Loucy (cell line): ENCODE data around the gene NFKBIZ.

ENCODE experiments used
- H2AFZ ChIP-seq: fragments of 200-600 bp; sonication (generic); 2 replicates; pipeline ENCODE4 v1.6.0; 2016; ENCODE audit warnings: antibody characterized with exemption, mild to moderate bottlenecking, low read length, moderate library complexity
- H3F3A ChIP-seq: fragments of 200-600 bp; 2 replicates; pipeline ENCODE4 v1.6.0; 2016; ENCODE audit warnings: antibody characterized with exemption, low read depth, mild to moderate bottlenecking
- H3K27me3 ChIP-seq: fragments of 200-600 bp; sonication (generic); 2 replicates; pipeline ENCODE4 v1.6.1; 2014; ENCODE audit warnings: low read length, mild to moderate bottlenecking; ENCODE audit not compliant: insufficient read depth, poor library complexity, severe bottlenecking
- H3K36me3 ChIP-seq: fragments of 200-600 bp; sonication (generic); 2 replicates; pipeline ENCODE4 v1.6.1; 2016; ENCODE audit warnings: low read length; ENCODE audit not compliant: insufficient read depth
- H3K4me1 ChIP-seq: fragments of 200-600 bp; sonication (generic); 2 replicates; pipeline ENCODE4 v1.5.1; 2014; ENCODE audit warnings: low read length, mild to moderate bottlenecking; ENCODE audit not compliant: insufficient read depth, poor library complexity, severe bottlenecking
- H3K4me2 ChIP-seq: fragments of 200-600 bp; sonication (generic); 2 replicates; pipeline ENCODE4 v1.6.0; 2014; ENCODE audit warnings: antibody characterized with exemption, low read length, low read depth, mild to moderate bottlenecking; ENCODE audit not compliant: poor library complexity, severe bottlenecking
- H3K4me3 ChIP-seq: fragments of 200-600 bp; sonication (generic); 2 replicates; pipeline ENCODE4 v1.5.1; 2014; ENCODE audit warnings: low read length, mild to moderate bottlenecking, mixed read lengths; ENCODE audit not compliant: poor library complexity, severe bottlenecking
- H3K79me2 ChIP-seq: fragments of 200-600 bp; sonication (generic); 2 replicates; pipeline ENCODE4 v1.6.1; 2014; ENCODE audit warnings: low read length; ENCODE audit not compliant: insufficient read depth
- H3K9ac ChIP-seq: fragments of 200-600 bp; sonication (generic); 2 replicates; pipeline ENCODE4 v1.6.0; 2014; ENCODE audit warnings: mild to moderate bottlenecking, low read depth, low read length, moderate library complexity; ENCODE audit not compliant: poor library complexity, severe bottlenecking
- H3K9me2 ChIP-seq: fragments of 200-600 bp; sonication (generic); replicated peaks from 2 replicates; pipeline ENCODE4 v1.6.1; 2016; ENCODE audit warnings: low read depth, low read length, mixed read lengths
- H3K9me3 ChIP-seq: fragments of 200-600 bp; sonication (generic); 2 replicates; pipeline ENCODE4 v1.6.1; 2014; ENCODE audit warnings: mild to moderate bottlenecking, antibody characterized with exemption, low read length, low read depth; ENCODE audit not compliant: insufficient read depth
- H4K20me1 ChIP-seq: fragments of 200-600 bp; sonication (generic); 2 replicates; pipeline ENCODE4 v1.6.0; 2014; ENCODE audit warnings: antibody characterized with exemption, low read length, mild to moderate bottlenecking; ENCODE audit not compliant: insufficient read depth, poor library complexity, severe bottlenecking
- CTCF ChIP-seq: fragments of 200-600 bp; sonication (generic); conservative IDR thresholded peaks from 2 replicates; pipeline ENCODE4 v1.5.1; 2014; ENCODE audit warnings: mild to moderate bottlenecking, antibody characterized with exemption, low read length
- EZH2phosphoT487 ChIP-seq: fragments of 200-600 bp; IDR thresholded peaks from 2 replicates; pipeline ENCODE4 v1.6.1; 2018; ENCODE audit warnings: antibody characterized with exemption, mild to moderate bottlenecking, moderate library complexity, borderline replicate concordance

NFKBIZ gene

GRCh38 chr3:101807888-101808287, 41.4 kb upstream of the NFKBIZ start:
- peaks cover 16% of the 10 kb centered on the region; the same call in 1 of the 2 replicates for H3K36me3 ChIP-seq
- H3K9me3 ChIP-seq = no peaks in the 10 kb centered on the region
- H3F3A ChIP-seq = no peaks in the 10 kb centered on the region
- H4K20me1 ChIP-seq = no peaks in the 10 kb centered on the region
- H3K9me2 ChIP-seq = no peaks in the 10 kb centered on the region
- no peak overlapping the region for H3K4me2 ChIP-seq
- peaks cover 19% of the 10 kb centered on the region for H3K4me1 ChIP-seq
- H3K9ac ChIP-seq = no peak overlapping the region
- no peak overlapping the region for H3K4me3 ChIP-seq
- no peak overlapping the region for H2AFZ ChIP-seq
- H3K27me3 ChIP-seq = no peaks in the 10 kb centered on the region
- H3K79me2 ChIP-seq = no peaks in the 10 kb centered on the region
- TF ChIP-seq EZH2phosphoT487 (no peak), CTCF (no peak)

DNA sequence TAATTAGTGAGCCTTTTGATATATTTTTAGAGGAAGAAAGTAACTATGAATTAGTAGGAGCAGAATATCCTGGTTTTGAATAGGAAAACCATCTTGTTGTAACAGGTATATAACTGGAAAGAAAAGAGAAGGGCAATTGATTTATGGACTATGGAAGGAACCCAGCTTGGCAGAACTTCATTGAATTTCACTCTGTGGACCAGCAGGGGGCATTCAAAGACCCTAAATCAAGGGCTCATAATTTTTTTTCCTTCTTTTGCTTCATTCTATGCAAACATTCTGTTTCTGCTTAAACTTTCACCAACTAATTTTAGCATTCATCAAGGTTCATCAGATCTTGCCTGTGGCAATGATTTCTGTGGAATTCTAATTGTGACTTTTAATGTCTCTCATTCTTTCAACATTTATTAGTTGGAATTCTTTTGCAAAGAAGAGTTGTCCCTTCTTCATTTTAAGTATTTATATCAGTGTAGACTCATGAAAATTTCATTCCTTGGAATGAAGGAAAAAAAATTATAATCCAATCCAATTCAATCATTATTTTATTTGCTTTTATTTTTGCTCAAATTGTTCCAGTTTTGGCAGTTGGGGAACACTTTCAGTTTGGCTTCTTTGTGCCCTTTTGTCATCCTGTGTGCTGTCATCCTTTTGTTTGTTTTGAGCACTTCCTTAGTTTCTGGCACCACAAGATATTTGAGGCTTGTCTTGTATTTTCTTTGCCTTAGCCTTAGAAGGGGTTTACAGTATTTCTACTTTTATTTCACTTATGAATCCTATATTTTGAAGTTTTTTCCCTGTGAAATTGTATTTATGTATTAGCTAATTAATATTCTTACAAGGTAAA, 39.9 kb upstream of the NFKBIZ start:
- H3K9me2 ChIP-seq = no peaks in the 10 kb centered on the region
- H3K27me3 ChIP-seq = no peaks in the 10 kb centered on the region
- no peaks in the 10 kb centered on the region for H3K9me3 ChIP-seq
- no peak overlapping the region for H2AFZ ChIP-seq
- peak overlapping the region; percentile 20 for H3K9ac ChIP-seq
- peak overlapping the region; percentile 1 for H3K4me3 ChIP-seq
- peak overlapping the region; percentile 37 for H3K4me2 ChIP-seq
- no peaks in the 10 kb centered on the region; the same call in 1 of the 2 replicates for H3K79me2 ChIP-seq
- no peaks in the 10 kb centered on the region for H4K20me1 ChIP-seq
- peaks cover 23% of the 10 kb centered on the region for H3K4me1 ChIP-seq
- TF ChIP-seq EZH2phosphoT487 = no peak
- peak; percentile 92 for TF ChIP-seq CTCF
- peaks cover 5% of the 10 kb centered on the region; the same call in 1 of the 2 replicates for H3K36me3 ChIP-seq
- no peaks in the 10 kb centered on the region for H3F3A ChIP-seq

DNA sequence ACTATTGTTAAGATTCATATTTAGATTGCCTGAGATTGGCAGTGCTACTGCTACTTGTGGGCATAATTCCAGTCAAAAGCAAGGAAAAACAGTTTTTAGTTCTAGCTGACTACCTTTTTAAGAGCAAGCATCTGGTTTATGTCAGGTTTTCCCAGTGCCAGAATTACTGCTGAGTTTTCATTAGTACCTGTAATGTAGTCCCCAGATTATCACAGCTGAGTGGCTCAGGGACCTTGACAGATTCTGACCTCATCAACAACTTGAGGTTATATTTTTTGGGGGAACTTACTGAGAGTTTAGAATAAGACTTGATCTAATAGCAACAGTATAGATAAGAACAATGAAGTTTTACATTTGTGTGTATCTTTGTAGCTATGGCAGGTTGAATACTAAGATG, 39.3 kb upstream of the NFKBIZ start:
- Histone ChIP-seq H3K9me3 (no peaks in the 10 kb centered on the region), H3K36me3 (peaks cover 5% of the 10 kb centered on the region; the same call in 1 of the 2 replicates), H3K4me3 (no peak overlapping the region), H3K9me2 (no peaks in the 10 kb centered on the region), H3K79me2 (no peaks in the 10 kb centered on the region; the same call in 1 of the 2 replicates), H2AFZ (no peak overlapping the region), H3K9ac (peak overlapping the region; percentile 20), H4K20me1 (no peaks in the 10 kb centered on the region), H3K4me1 (peaks cover 23% of the 10 kb centered on the region), H3K4me2 (peak overlapping the region; percentile 37), H3F3A (no peaks in the 10 kb centered on the region), H3K27me3 (no peaks in the 10 kb centered on the region)
- TF ChIP-seq EZH2phosphoT487 (no peak), CTCF (no peak)
